COLO668 (cell line): ENCODE results near the gene GMCL1.

Experiments
- DNase-seq: peaks from one replicate; lab custom pipeline; 2025; ENCODE audit not compliant: unreplicated experiment; lab: John Stamatoyannopoulos, UW

Gene GMCL1

DNA sequence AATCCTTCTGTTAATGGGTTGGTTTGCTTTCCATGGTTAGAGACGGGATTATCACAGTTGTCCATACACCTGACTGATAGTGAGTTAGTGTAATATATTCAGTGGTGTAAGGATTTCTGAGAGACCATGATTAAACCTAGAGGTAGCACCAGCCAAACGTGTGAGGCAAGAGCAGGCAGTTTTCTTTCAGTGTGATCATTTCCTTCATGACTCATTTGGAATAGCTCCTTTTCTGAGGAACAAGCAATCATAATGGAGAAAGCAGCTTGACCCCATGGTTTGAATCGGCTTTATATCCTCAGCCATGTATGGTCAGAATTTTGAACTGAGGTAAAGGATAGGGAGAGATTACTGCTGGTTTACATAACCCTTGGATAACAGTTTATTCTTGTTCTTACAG lies 88.4 kb downstream of the GMCL1 start:
- no peak for DNase-seq

DNA sequence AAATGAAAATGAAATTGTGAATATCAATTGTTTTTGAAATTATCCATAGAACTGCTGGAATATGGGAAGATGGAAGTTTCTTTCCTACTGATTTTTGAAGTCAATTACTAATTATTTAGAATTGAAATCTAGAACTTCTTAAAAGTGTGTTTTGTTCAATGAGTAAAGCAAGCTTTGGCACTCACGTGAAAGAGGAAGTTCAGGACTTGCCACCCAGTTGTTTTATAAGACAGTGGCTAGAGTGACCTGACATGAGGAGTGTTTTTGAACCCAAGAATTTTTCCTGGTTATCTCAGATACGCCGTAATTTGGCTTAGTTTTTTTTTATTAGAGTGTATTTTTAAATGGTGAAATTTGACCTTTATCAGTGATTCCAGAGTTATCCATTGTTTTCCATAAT lies 88.9 kb downstream of the GMCL1 start:
- no peak for DNase-seq

DNA sequence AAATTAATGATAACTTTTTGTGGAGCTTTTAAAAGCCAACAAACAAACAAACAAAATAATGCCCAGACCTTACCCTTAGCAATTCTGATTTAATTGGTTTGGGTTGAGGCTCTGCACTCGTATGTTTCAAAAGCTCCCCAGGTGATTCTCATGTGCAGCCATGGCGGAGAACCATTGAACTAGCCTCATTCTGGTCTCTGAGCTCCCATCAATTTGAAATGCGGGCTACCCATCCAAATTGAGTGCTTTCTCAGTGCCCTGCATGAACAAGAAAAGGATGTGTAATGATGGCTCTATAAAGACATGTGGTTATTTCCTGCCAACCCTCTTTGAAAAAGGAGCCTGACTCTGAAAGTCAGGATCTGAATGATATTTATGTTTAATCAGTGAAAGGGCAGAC lies 93.7 kb downstream of the GMCL1 start:
- no peak for DNase-seq

DNA sequence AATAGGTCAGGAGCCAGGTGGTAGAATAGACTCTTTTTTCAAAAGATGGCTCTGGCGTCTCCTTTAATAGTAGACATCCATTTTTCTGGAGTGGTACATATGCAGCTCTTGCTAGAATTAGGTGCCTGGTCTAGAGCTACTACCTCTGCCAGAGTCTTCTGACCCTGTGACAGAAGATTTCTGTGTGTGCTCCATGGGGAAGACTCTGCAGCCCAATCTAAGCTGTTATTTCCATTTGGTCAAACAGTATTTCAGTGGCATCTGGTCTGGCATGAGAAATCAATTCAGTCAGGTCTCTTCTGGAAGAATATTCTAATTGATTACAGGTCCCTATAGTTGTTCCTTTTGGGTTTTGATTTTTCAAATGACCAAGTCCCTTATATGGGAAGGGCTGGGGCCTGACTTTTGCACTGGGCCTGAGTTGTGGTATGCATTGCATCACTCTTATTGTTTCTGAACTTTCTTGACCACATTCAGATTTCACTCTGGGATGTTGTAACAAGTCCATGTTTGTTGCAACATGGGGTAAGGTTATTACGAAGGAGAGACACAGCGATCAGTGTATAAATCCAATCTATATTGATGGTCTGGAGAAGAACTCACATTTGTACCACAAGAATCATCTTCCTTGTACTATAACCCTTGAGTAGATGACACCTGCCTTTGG lies 97.5 kb downstream of the GMCL1 start:
- no peak for DNase-seq
